H9 (cell line): ENCODE results near the gene MRPS23. TPM values are rescaled to one million over a fixed set of nuclear protein-coding genes. Genes with fewer than 3 reads are reported as not detected.
A peak's percentile ranks its signal among the peaks of the same experiment; 100 is the strongest.

Source experiments
- DNase-seq: peaks from one replicate; pipeline ENCODE4 v3.0.0-alpha.2; 2017
- H2AFZ ChIP-seq: one replicate; pipeline ENCODE4 v1.6.1; 2013; ENCODE audit warnings: mild to moderate bottlenecking, low read length, control low read depth, moderate library complexity
- H2AK5ac ChIP-seq: 2 replicates; pipeline ENCODE4 v1.6.1; 2013; ENCODE audit warnings: low read length, control low read depth, mixed read lengths; ENCODE audit not compliant: insufficient read length
- H2BK120ac ChIP-seq: one replicate; pipeline ENCODE4 v1.6.1; 2013; ENCODE audit warnings: low read depth, mild to moderate bottlenecking, low read length, control low read depth, inconsistent platforms; ENCODE audit not compliant: poor library complexity, severe bottlenecking
- H2BK12ac ChIP-seq: 2 replicates; pipeline ENCODE4 v1.6.1; 2013; ENCODE audit warnings: low read length, control low read depth, mixed read lengths, low read depth; ENCODE audit not compliant: insufficient read length
- H2BK15ac ChIP-seq: 2 replicates; pipeline ENCODE4 v1.6.1; 2013; ENCODE audit warnings: low read depth, low read length, control low read depth
- H2BK20ac ChIP-seq: one replicate; pipeline ENCODE4 v1.6.1; 2013; ENCODE audit warnings: low read depth, mild to moderate bottlenecking, low read length, control low read depth, inconsistent platforms; ENCODE audit not compliant: poor library complexity, severe bottlenecking
- H2BK5ac ChIP-seq: 2 replicates; pipeline ENCODE4 v1.6.1; 2013; ENCODE audit warnings: low read length, control low read depth, mixed read lengths; ENCODE audit not compliant: insufficient read length
- H3K14ac ChIP-seq: 2 replicates; pipeline ENCODE4 v1.6.1; 2013; ENCODE audit warnings: low read length, control low read depth; ENCODE audit not compliant: insufficient read depth
- H3K18ac ChIP-seq: 2 replicates; pipeline ENCODE4 v1.6.1; 2013; ENCODE audit warnings: low read depth, mild to moderate bottlenecking, mixed read lengths, low read length, control low read depth; ENCODE audit not compliant: insufficient read length
- H3K23ac ChIP-seq: 2 replicates; pipeline ENCODE4 v1.6.1; 2013; ENCODE audit warnings: low read length, control low read depth, mixed read lengths, low read depth; ENCODE audit not compliant: insufficient read length
- H3K23me2 ChIP-seq: 2 replicates; pipeline ENCODE4 v1.6.1; 2013; ENCODE audit warnings: low read depth, mild to moderate bottlenecking, mixed read lengths, low read length, control low read depth; ENCODE audit not compliant: insufficient read length, poor library complexity, severe bottlenecking
- H3K27ac ChIP-seq: 2 replicates; pipeline ENCODE4 v1.5.1; 2013; ENCODE audit warnings: low read length, control low read depth, mixed read lengths, low read depth; ENCODE audit not compliant: insufficient read length
- H3K27me3 ChIP-seq: 2 replicates; pipeline ENCODE4 v1.6.1; 2013; ENCODE audit warnings: low read length, control low read depth, inconsistent platforms; ENCODE audit not compliant: insufficient read depth
- H3K4ac ChIP-seq: 2 replicates; pipeline ENCODE4 v1.6.1; 2013; ENCODE audit warnings: low read depth, mild to moderate bottlenecking, control low read depth, inconsistent platforms, low read length, moderate library complexity
- H3K4me1 ChIP-seq: 2 replicates; pipeline ENCODE4 v1.6.1; 2013; ENCODE audit warnings: low read length, control low read depth, inconsistent platforms; ENCODE audit not compliant: insufficient read depth
- H3K4me2 ChIP-seq: 2 replicates; pipeline ENCODE4 v1.6.1; 2013; ENCODE audit warnings: low read length, control low read depth, mixed read lengths; ENCODE audit not compliant: insufficient read length, insufficient read depth
- H3K56ac ChIP-seq: 2 replicates; pipeline ENCODE4 v1.6.1; 2013; ENCODE audit warnings: low read depth, mild to moderate bottlenecking, mixed read lengths, low read length, control low read depth; ENCODE audit not compliant: insufficient read length
- H3K79me1 ChIP-seq: 2 replicates; pipeline ENCODE4 v1.6.1; 2013; ENCODE audit warnings: low read depth, mild to moderate bottlenecking, moderate library complexity, low read length, control low read depth, inconsistent platforms; ENCODE audit not compliant: insufficient read depth, poor library complexity, severe bottlenecking
- H3K79me2 ChIP-seq: 2 replicates; pipeline ENCODE4 v1.6.1; 2013; ENCODE audit warnings: low read length, control low read depth, inconsistent platforms; ENCODE audit not compliant: insufficient read depth
- H3K9ac ChIP-seq: 2 replicates; pipeline ENCODE4 v1.6.1; 2013; ENCODE audit warnings: low read length, control low read depth, mixed read lengths; ENCODE audit not compliant: insufficient read length; ENCODE audit errors: extremely low read depth
- H3K9me3 ChIP-seq: one replicate; pipeline ENCODE4 v1.6.1; 2013; ENCODE audit warnings: low read depth, low read length, inconsistent platforms; ENCODE audit not compliant: control insufficient read depth
- H3T11ph ChIP-seq: one replicate; pipeline ENCODE4 v1.6.1; 2013; ENCODE audit warnings: mild to moderate bottlenecking, low read length, control low read depth, inconsistent platforms
- H4K20me1 ChIP-seq: one replicate; pipeline ENCODE4 v1.6.1; 2013; ENCODE audit not compliant: control insufficient read depth, insufficient read length, insufficient read depth
- H4K5ac ChIP-seq: 2 replicates; pipeline ENCODE4 v1.6.1; 2013; ENCODE audit warnings: low read depth, mild to moderate bottlenecking, mixed read lengths, low read length, control low read depth; ENCODE audit not compliant: insufficient read length
- H4K8ac ChIP-seq: replicated peaks from 2 replicates; pipeline ENCODE4 v1.6.1; 2013; ENCODE audit warnings: low read length, control low read depth, mixed read lengths, low read depth; ENCODE audit not compliant: insufficient read length
- H4K91ac ChIP-seq: 2 replicates; pipeline ENCODE4 v1.6.1; 2013; ENCODE audit warnings: low read depth, mild to moderate bottlenecking, moderate library complexity, mixed read lengths, low read length, control low read depth; ENCODE audit not compliant: insufficient read length
- H3K27ac Mint-ChIP-seq, 3 experiments: 2 replicates in 2 of 3; 3 replicates in 1 of 3; pipeline ENCODE4 v1.8.0; 2020 to 2021; ENCODE audit warnings: mixed read lengths in 3 of 3, mild to moderate bottlenecking in 1 of 3, moderate library complexity in 1 of 3
- H3K27me3 Mint-ChIP-seq: 2 replicates; pipeline ENCODE4 v1.8.0; 2021; ENCODE audit warnings: low read depth, mild to moderate bottlenecking, moderate library complexity, mixed read lengths
- H3K36me3 Mint-ChIP-seq, 3 experiments: 2 replicates in 2 of 3; 3 replicates in 1 of 3; pipeline ENCODE4 v1.8.0; 2020 to 2021; ENCODE audit warnings: low read depth in 3 of 3, mixed read lengths in 3 of 3; ENCODE audit not compliant: insufficient read depth in 1 of 3
- H3K4me1 Mint-ChIP-seq, 2 experiments: 2 replicates each; pipeline ENCODE4 v1.8.0; 2020; ENCODE audit warnings: mixed read lengths in 2 of 2
- H3K4me3 Mint-ChIP-seq, 2 experiments: 2 replicates in 1 of 2; 3 replicates in 1 of 2; pipeline ENCODE4 v1.8.0; 2020 to 2021; ENCODE audit warnings: mild to moderate bottlenecking in 2 of 2, mixed read lengths in 2 of 2, moderate library complexity in 1 of 2
- H3K9me3 Mint-ChIP-seq, 2 experiments: 2 replicates in 1 of 2; 3 replicates in 1 of 2; pipeline ENCODE4 v1.8.0; 2020; ENCODE audit warnings: mild to moderate bottlenecking in 2 of 2, mixed read lengths in 2 of 2, moderate library complexity in 1 of 2
- CTCF ChIP-seq: fragments of 200-600 bp; sonication (generic); conservative IDR thresholded peaks from 3 replicates; pipeline ENCODE4 v1.8.0; 2021; ENCODE audit warnings: antibody characterized with exemption, mild to moderate bottlenecking
- WGBS: extraction: QIAGEN DNeasy Blood & Tissue Kit; methylation state at CpG from one replicate; pipeline ENCODE4 v1.1.7; 2013; ENCODE audit warnings: missing lambda C conversion rate, low lambda C conversion rate, mixed read lengths; ENCODE audit not compliant: insufficient read length; ENCODE audit errors: extremely low coverage; 5-methylcytosine and 5-hydroxymethylcytosine counted together
- total RNA-seq: library from RNA; stranded (reverse); gene quantifications from 2 replicates; pipeline ENCODE4 v1.2.1, GENCODE V29; 2021

MRPS23 gene
- total RNA-seq, 1 experiment from 2014 or later, result 62.0 TPM

GRCh38 chr17:57888311-57889216 is 38.7 kb upstream of the MRPS23 start:
- Histone ChIP-seq H3K9me3 (no peaks in the 10 kb centered on the region), H3K27me3 (no peaks in the 10 kb centered on the region), H3K4me1 (peaks cover 4% of the 10 kb centered on the region; the same call in 1 of the 2 replicates), H3K23me2 (no peaks in the 10 kb centered on the region), H3K27ac (no peak overlapping the region), H3K4ac (no peak overlapping the region), H2BK120ac (no peak overlapping the region), H2BK15ac (no peak overlapping the region), H3K4me2 (no peak overlapping the region), H4K20me1 (no peaks in the 10 kb centered on the region), H3K14ac (no peak overlapping the region), H2AFZ (no peak overlapping the region), H2AK5ac (no peak overlapping the region), H3T11ph (no peak overlapping the region), H3K56ac (no peak overlapping the region), H2BK5ac (no peak overlapping the region), H3K23ac (no peak overlapping the region), H2BK20ac (no peak overlapping the region), H4K8ac (no peak overlapping the region), H3K9ac (no peak overlapping the region), H3K79me1 (no peaks in the 10 kb centered on the region), H4K5ac (no peak overlapping the region), H4K91ac (no peak overlapping the region), H2BK12ac (no peak overlapping the region), H3K18ac (no peak overlapping the region), H3K79me2 (no peaks in the 10 kb centered on the region)
- Mint-ChIP-seq H3K4me3 (no peak overlapping the region), H3K27ac (peak overlapping the region in 1 of 3 experiments; percentile 59; a peak in 2 of 7 replicates), H3K9me3 (no peaks in the 10 kb centered on the region; a peak in 1 of 5 replicates), H3K36me3 (no peaks in the 10 kb centered on the region; a peak in 1 of 7 replicates), H3K4me1 (peaks cover 11 to 15% of the 10 kb centered on the region in 2 experiments), H3K27me3 (no peaks in the 10 kb centered on the region)
- DNase-seq, result no peak
- no peak for TF ChIP-seq CTCF
- WGBS, result no CpG with 5 or more reads among the region's 12 CpGs
